Heart right ventricle (tissue), 16 donors: ENCODE data around the gene KRTAP5-2. TPM values are rescaled to one million over a fixed set of nuclear protein-coding genes. Genes with fewer than 3 reads are reported as not detected.

Experiments
- ATAC-seq, 8 donors: fragments of 200-7000 bp; cut with Tn5 transposase; one replicate each; pipeline ENCODE4 v1.9.1; 2020; ENCODE audit warnings: mild to moderate bottlenecking in 8 of 8, moderate library complexity in 8 of 8, moderate number of reproducible peaks in 1 of 8
- DNase-seq, 2 donors: peaks; one replicate each; pipeline ENCODE4 v3.0.0-alpha.2; 2020
- H3K27ac ChIP-seq, 10 donors: fragments of 200-600 bp; sonication (generic) in 2 of 10; one replicate each; pipeline versions ENCODE4 v1.5.0 to v1.8.0; 2020 to 2022; ENCODE audit warnings: mild to moderate bottlenecking in 3 of 10
- H3K27me3 ChIP-seq, 7 donors: fragments of 200-600 bp; one replicate each; pipeline ENCODE4 v1.8.0; 2021 to 2022; ENCODE audit warnings: mild to moderate bottlenecking in 2 of 7
- H3K36me3 ChIP-seq, 9 donors: fragments of 200-600 bp; sonication (generic) in 1 of 9; one replicate each; pipeline versions ENCODE4 v1.5.0 to v1.8.0; 2020 to 2022; ENCODE audit warnings: mild to moderate bottlenecking in 2 of 9
- H3K4me1 ChIP-seq, 9 donors: fragments of 200-600 bp; sonication (generic) in 1 of 9; one replicate each; pipeline versions ENCODE4 v1.5.0 to v1.8.0; 2020 to 2022; ENCODE audit warnings: mild to moderate bottlenecking in 4 of 9
- H3K4me3 ChIP-seq, 10 donors: fragments of 200-600 bp; sonication (generic) in 2 of 10; one replicate each; pipeline versions ENCODE4 v1.5.0 to v1.8.0; 2020 to 2022; ENCODE audit warnings: mild to moderate bottlenecking in 7 of 10, moderate library complexity in 2 of 10
- H3K9me3 ChIP-seq, 11 donors: fragments of 200-600 bp in 10 of 11; sonication (generic) in 2 of 11; one replicate each; pipeline versions ENCODE4 v1.5.0 to v1.8.0; 2013 to 2022; ENCODE audit warnings: mild to moderate bottlenecking in 2 of 11, control low read depth in 1 of 11, moderate library complexity in 1 of 11
- CTCF ChIP-seq, 9 donors: fragments of 200-600 bp; sonication (generic) in 2 of 9; IDR thresholded peaks; one replicate each; pipeline versions ENCODE4 v1.5.0 to v1.8.0; 2021 to 2022; ENCODE audit warnings: antibody characterized with exemption in 9 of 9, mild to moderate bottlenecking in 5 of 9, moderate library complexity in 1 of 9
- WGBS, 2 donors: extraction: QIAGEN DNeasy Blood & Tissue Kit; methylation state at CpG; one replicate each; pipeline ENCODE4 v1.1.7; 2013; ENCODE audit warnings: inconsistent platforms in 1 of 2; 5-methylcytosine and 5-hydroxymethylcytosine counted together
- intact Hi-C, 10 donors: fragments of 100-400 bp; cut with DNase I; formaldehyde crosslinking; loops; one replicate each; pipeline versions ENCODE4 v1.11.1 to v1.14.2; 2022
- polyA plus RNA-seq, 2 donors: library from polyadenylated mRNA; stranded (reverse); fragments of 200-250 nt; gene quantifications; one replicate each; pipeline ENCODE4 v1.2.3, GENCODE V29; 2013
- total RNA-seq, 10 donors: library from RNA; stranded (reverse); fragmentation: NEBNext Ultra II Directional in 3 of 10; extraction: Animal tissue kit (Norgen Biotek cat#: 25700) in 3 of 10; gene quantifications; one replicate each; pipeline versions ENCODE4 v1.2.1 to v1.2.4, GENCODE V29; 2021 to 2023
- donor health status: Arrhythmogenic right ventricular cardiomyopathy.
- donor health status: ischemic (EF 13 %, LVEDD 7.1; RV severe dilation, severe dysfunction).
- donor health status: healthy with polysubstance abuse.
- donor health status: DM: no; HTN: yes; CAD: no.
- donor health status: DM: no; HTN: no; CAD: no.
- donor health status: ischemic (EF 25% LVEDD 6.9; RV normal size, moderate dysfunction).
- donor health status: ischemic (EF 25% LVEDD 5.7; RV mildly dilated, moderate dysfunction).
- donor health status: healthy.
- donor health status: DM: yes; HTN: yes; CAD: no.
- donor health status: Ischemic cardiomyopathy.
- donor health status: ischemic (EF 35%, LVEDD 5.7; RV mildly dilated, moderate dysfunction).
- donor health status: nonischemic (EF 11% LVEDD 7.7; RV severe dilation, severe dysfunction).
- donor health status: DM: yes; HTN: yes; CAD: no.
- donor health status: PGD.
- donor health status: ischemic (EF 29% LVEDD 5.4; RV normal size, mild dysfunction).
- donor health status: nonischemic (EF 23%, LVEDD 6.1; RV moderate dilation, normal function).

The KRTAP5-2 gene
- total and polyA plus RNA-seq, 12 donors = 0.04 TPM; not detected in 11

DNA sequence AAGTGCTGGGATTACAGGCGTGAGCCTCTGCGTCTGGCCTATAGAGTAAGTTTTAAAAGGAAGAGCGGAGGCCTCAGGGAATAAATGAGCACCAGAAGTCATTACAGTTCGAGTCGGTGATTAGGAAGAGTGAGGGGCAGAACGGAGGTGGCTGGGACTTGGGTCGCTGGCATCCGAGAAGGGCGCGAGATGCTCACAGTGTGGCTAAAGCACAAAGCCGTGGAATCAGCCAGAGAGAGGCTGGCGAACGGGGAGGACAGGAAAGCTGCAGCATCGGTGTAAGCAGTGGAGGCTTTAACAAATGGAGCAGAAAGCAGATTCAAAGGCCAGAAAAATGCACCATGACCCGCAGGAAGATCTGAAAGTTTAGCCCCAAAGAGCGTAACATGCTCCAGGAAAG lies 26.5 kb upstream of the KRTAP5-2 start:
- Histone ChIP-seq H3K4me3 (no peak overlapping the region), H3K27me3 (peaks cover 0 to 45% (median 11%) of the 10 kb centered on the region in 7 donors), H3K9me3 (no peaks in the 10 kb centered on the region), H3K36me3 (no peaks in the 10 kb centered on the region), H3K27ac (no peak overlapping the region), H3K4me1 (peaks cover 0 to 10% (median 2%) of the 10 kb centered on the region in 9 donors)
- intact Hi-C loops = loop anchor here in 6 of 10 donors (5.0 to 10.0 kb wide), 2 partner anchors 77 to 80 kb away; no protein-coding TSS in a partner anchor
- 83% methylated on average over 16 of the region's 16 CpGs for WGBS, 2 donors
- TF ChIP-seq CTCF (IDR thresholded peaks at IDR 0.05) = no peak
- no peak for DNase-seq
- ATAC-seq = no peak

DNA sequence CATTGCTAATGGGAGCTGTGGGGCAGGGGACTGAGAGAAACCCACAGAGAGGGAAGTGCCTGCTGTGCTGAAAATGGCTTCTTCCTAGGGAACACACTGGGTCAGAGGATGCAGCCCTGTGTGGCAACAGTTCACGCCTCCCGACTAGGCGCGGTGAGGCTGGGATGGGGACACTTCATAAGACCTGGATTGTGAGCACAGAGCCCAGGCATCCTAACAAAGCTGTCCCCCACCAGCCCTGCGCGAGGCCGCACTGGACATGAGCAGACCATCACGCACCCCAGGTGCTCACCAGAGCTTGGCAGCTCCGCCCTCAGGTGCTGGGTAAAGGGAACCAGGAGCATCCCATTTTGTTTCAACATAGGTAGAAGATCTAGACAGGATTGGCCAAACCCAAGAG lies 25.6 kb upstream of the KRTAP5-2 start:
- peaks cover 0 to 3% (median 0%) of the 10 kb centered on the region in 9 donors for H3K4me1 ChIP-seq
- H3K9me3 ChIP-seq = no peaks in the 10 kb centered on the region
- no peak overlapping the region for H3K4me3 ChIP-seq
- no peak for ATAC-seq
- 69 to 71% methylated on average over 9 of the region's 9 CpGs for WGBS, 2 donors
- DNase-seq = no peak
- no peak overlapping the region for H3K27ac ChIP-seq
- TF ChIP-seq CTCF (IDR thresholded peaks at IDR 0.05) = no peak
- intact Hi-C loops = loop anchor here in 5 of 10 donors (10.0 kb wide), 1 partner anchor 79 kb away; no protein-coding TSS in a partner anchor
- peaks cover 0 to 42% (median 8%) of the 10 kb centered on the region in 7 donors for H3K27me3 ChIP-seq
- H3K36me3 ChIP-seq = no peaks in the 10 kb centered on the region

- H3K27ac ChIP-seq = no peak within 1 kb of the TSS
- no peak for DNase-seq
- no peaks in the 10 kb centered on the region for H3K4me1 ChIP-seq
- intact Hi-C loops = loop anchor here in 5 of 10 donors (10.0 kb wide), 1 partner anchor 77 kb away; no protein-coding TSS in a partner anchor
- WGBS, 2 donors = 41 to 63% methylated on average over 1 of the region's 1 CpG
- no peak for ATAC-seq
- H3K27me3 ChIP-seq = peaks cover 0 to 31% (median 12%) of the 10 kb centered on the region in 7 donors
- no peaks in the 10 kb centered on the region for H3K9me3 ChIP-seq
- H3K4me3 ChIP-seq = no peak within 1 kb of the TSS
- TF ChIP-seq CTCF (IDR thresholded peaks at IDR 0.05) = no peak
- no peaks in the 10 kb centered on the region for H3K36me3 ChIP-seq
These were observed 24.0 kb upstream of the KRTAP5-2 start, which contains the start of gene KRTAP5-4 for GRCh38 chr11:1622086-1622485. TSS of gene KRTAP5-4 (minus strand) at chr11:1622138. CDS start at chr11:1622093, 45 bp downstream.

DNA sequence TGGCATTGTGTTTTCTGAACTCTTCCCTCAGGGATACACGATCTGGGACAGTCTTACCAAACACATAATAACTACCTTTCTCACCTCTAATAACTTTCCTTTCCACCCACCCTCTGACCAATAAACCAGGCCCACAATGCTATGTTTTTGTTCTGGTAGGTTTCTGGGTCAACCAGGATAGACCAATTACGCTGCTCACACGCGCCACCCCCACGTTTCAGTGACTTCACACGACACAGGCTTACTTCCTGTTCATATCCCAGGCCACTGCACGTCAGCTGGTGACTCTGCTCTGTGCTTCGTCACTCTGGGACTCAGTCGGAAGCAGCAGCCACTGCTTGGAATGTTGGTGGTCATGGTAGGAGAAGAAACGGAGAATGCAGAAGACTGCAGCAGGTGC lies 21.4 kb upstream of the KRTAP5-2 start:
- intact Hi-C loops = no loop called here
- 30 to 36% methylated on average over 10 of the region's 10 CpGs for WGBS, 2 donors
- DNase-seq (no peak), ATAC-seq (peak in 3 of 8 donors; percentile 47 to 81 (median 69))
- no peaks in the 10 kb centered on the region for H3K36me3 ChIP-seq
- H3K27me3 ChIP-seq = peaks cover 0 to 34% (median 20%) of the 10 kb centered on the region in 7 donors
- H3K9me3 ChIP-seq = no peaks in the 10 kb centered on the region
- no peaks in the 10 kb centered on the region for H3K4me1 ChIP-seq
- no peak overlapping the region for H3K27ac ChIP-seq
- TF ChIP-seq CTCF (IDR thresholded peaks at IDR 0.05) = no peak
- H3K4me3 ChIP-seq = no peak overlapping the region
